HEK293 (cell line): ENCODE measurements around the gene ITIH5.

Experiments used
- CTCF ChIA-PET: fragments of 350-600 bp; formaldehyde crosslinking; extraction: SDS; loops from one replicate; lab custom pipeline; 2021; ENCODE audit warnings: antibody characterized with exemption; lab: Yijun Ruan, JAX
- POLR2A ChIA-PET: fragments of 300-600 bp; formaldehyde crosslinking; extraction: SDS; loops from one replicate; lab custom pipeline; 2020; ENCODE audit warnings: antibody characterized with exemption, inconsistent platforms; lab: Yijun Ruan, JAX
- H3K27ac ChIP-seq: fragments of 200-500 bp; sonication (Bioruptor generic); 2 replicates; pipeline ENCODE4 v1.5.1; 2014; ENCODE audit warnings: low read depth, low read length, control low read depth, inconsistent platforms; ENCODE audit errors: extremely low read depth
- H3K36me3 ChIP-seq, 2 experiments: fragments of 200-500 bp in 1 of 2; sonication (Bioruptor generic) in 1 of 2; 1 replicate in 1 of 2; 2 replicates in 1 of 2; pipeline ENCODE4 v1.5.1; 2014 to 2017; ENCODE audit warnings: inconsistent platforms in 2 of 2, low read length in 2 of 2; ENCODE audit not compliant: control insufficient read depth in 2 of 2, insufficient read depth in 1 of 2
- H3K4me1 ChIP-seq: fragments of 200-500 bp; sonication (Bioruptor generic); 2 replicates; pipeline ENCODE4 v1.5.1; 2014; ENCODE audit warnings: mild to moderate bottlenecking, low read length, inconsistent platforms; ENCODE audit not compliant: control insufficient read depth, insufficient read depth
- H3K4me3 ChIP-seq: 2 replicates; pipeline ENCODE4 v1.5.1; 2011; ENCODE audit warnings: low read depth, mild to moderate bottlenecking, control low read depth, low read length, moderate library complexity
- H3K9me3 ChIP-seq: fragments of 200-500 bp; sonication (Bioruptor generic); 2 replicates; pipeline ENCODE4 v1.5.1; 2014; ENCODE audit warnings: low read depth, low read length, inconsistent platforms; ENCODE audit not compliant: control insufficient read depth, insufficient read depth
- BCL6B ChIP-seq: fragments of 450-650 bp; formaldehyde crosslinking; IDR thresholded peaks from 2 replicates; pipeline ENCODE4 v1.5.1; 2017; ENCODE audit warnings: missing biosample characterization, missing genetic modification characterization
- HOXA7 ChIP-seq: sonication (generic); formaldehyde crosslinking; IDR thresholded peaks from 2 replicates; pipeline ENCODE4 v1.8.1; 2022; ENCODE audit warnings: missing genetic modification reagents, borderline replicate concordance
- PATZ1 ChIP-seq: fragments of 450-650 bp; formaldehyde crosslinking; IDR thresholded peaks from 2 replicates; pipeline ENCODE4 v1.5.1; 2016; ENCODE audit warnings: missing biosample characterization, missing genetic modification characterization
- PRDM4 ChIP-seq: fragments of 450-650 bp; formaldehyde crosslinking; IDR thresholded peaks from 2 replicates; pipeline ENCODE4 v1.5.1; 2017; ENCODE audit warnings: missing biosample characterization, missing genetic modification characterization
- SP2 ChIP-seq: fragments of 450-650 bp; formaldehyde crosslinking; IDR thresholded peaks from 2 replicates; pipeline ENCODE4 v1.5.1; 2016; ENCODE audit warnings: missing biosample characterization, missing genetic modification characterization
- TCF7L2 ChIP-seq: IDR thresholded peaks from 2 replicates; pipeline ENCODE4 v1.6.1; 2011; ENCODE audit warnings: low read depth, mild to moderate bottlenecking, inconsistent platforms, low read length, moderate library complexity, borderline replicate concordance
- ZBTB17 ChIP-seq: fragments of 450-650 bp; formaldehyde crosslinking; IDR thresholded peaks from 2 replicates; pipeline ENCODE4 v1.5.1; 2016; ENCODE audit warnings: missing biosample characterization, missing genetic modification characterization
- ZNF280C ChIP-seq: fragments of 450-650 bp; formaldehyde crosslinking; IDR thresholded peaks from 2 replicates; pipeline ENCODE4 v1.5.1; 2016; ENCODE audit warnings: missing biosample characterization, missing genetic modification characterization
- ZNF324 ChIP-seq: fragments of 450-650 bp; formaldehyde crosslinking; IDR thresholded peaks from 2 replicates; pipeline ENCODE4 v1.5.1; 2016; ENCODE audit warnings: missing biosample characterization, missing genetic modification characterization
- ZNF37A ChIP-seq: fragments of 450-650 bp; IDR thresholded peaks from 2 replicates; pipeline ENCODE4 v1.5.1; 2018; ENCODE audit warnings: missing biosample characterization, missing genetic modification characterization
- ZNF449 ChIP-seq: fragments of 450-650 bp; formaldehyde crosslinking; IDR thresholded peaks from 2 replicates; pipeline ENCODE4 v1.5.1; 2017; ENCODE audit warnings: missing biosample characterization, mild to moderate bottlenecking, missing genetic modification characterization, moderate library complexity
- ZNF473 ChIP-seq: fragments of 450-650 bp; formaldehyde crosslinking; IDR thresholded peaks from 2 replicates; pipeline ENCODE4 v1.5.1; 2017; ENCODE audit warnings: missing biosample characterization, missing genetic modification characterization
- ZNF488 ChIP-seq: fragments of 450-650 bp; formaldehyde crosslinking; IDR thresholded peaks from 2 replicates; pipeline ENCODE4 v1.5.1; 2016; ENCODE audit warnings: missing biosample characterization, missing genetic modification characterization
- ZNF548 ChIP-seq: fragments of 450-650 bp; formaldehyde crosslinking; IDR thresholded peaks from 2 replicates; pipeline ENCODE4 v1.5.1; 2016; ENCODE audit warnings: missing biosample characterization, missing genetic modification characterization
- ZNF560 ChIP-seq: fragments of 450-650 bp; formaldehyde crosslinking; IDR thresholded peaks from 2 replicates; pipeline ENCODE4 v1.5.1; 2017; ENCODE audit warnings: missing biosample characterization, missing genetic modification characterization, borderline replicate concordance
- ZNF580 ChIP-seq: fragments of 450-650 bp; formaldehyde crosslinking; IDR thresholded peaks from 2 replicates; pipeline ENCODE4 v1.5.1; 2016; ENCODE audit warnings: missing biosample characterization, missing genetic modification characterization
- ZNF658 ChIP-seq: fragments of 450-650 bp; formaldehyde crosslinking; IDR thresholded peaks from 2 replicates; pipeline ENCODE4; 2016; ENCODE audit warnings: missing biosample characterization, missing genetic modification characterization
- ZNF704 ChIP-seq: fragments of 450-650 bp; formaldehyde crosslinking; IDR thresholded peaks from 2 replicates; pipeline ENCODE4 v1.5.1; 2016; ENCODE audit warnings: missing biosample characterization, missing genetic modification characterization
- ZSCAN18 ChIP-seq: fragments of 450-650 bp; formaldehyde crosslinking; IDR thresholded peaks from 2 replicates; pipeline ENCODE4 v1.5.1; 2016; ENCODE audit warnings: missing biosample characterization, missing genetic modification characterization

Gene ITIH5

GRCh38 chr10:7610651-7611389, 55.9 kb downstream of the ITIH5 start:
- no peaks in the 10 kb centered on the region for H3K36me3 ChIP-seq
- H3K4me3 ChIP-seq, result no peak overlapping the region
- ChIA-PET CTCF (interaction anchor here (0.6 to 1.6 kb wide), 2 partner anchors 76 to 147 kb away, joined by 3 to 5 read pairs; no protein-coding TSS in a partner anchor), POLR2A (no interaction called here)
- no peaks in the 10 kb centered on the region for H3K4me1 ChIP-seq
- TF ChIP-seq TCF7L2 (no peak), ZNF548 (tag by site-specific recombination) (0 out of 2 replicates have a peak, but pooled peaks have one; percentile 13), ZBTB17 (tag by site-specific recombination) (peak; percentile 77), HOXA7 (CRISPR knock-in tag) (no peak), ZNF488 (no peak), BCL6B (tag by site-specific recombination) (peak; percentile 59; the same call in 1 of the 2 replicates), ZSCAN18 (tag by site-specific recombination) (0 out of 2 replicates have a peak, but pooled peaks have one; percentile 18), ZNF580 (tag by site-specific recombination) (0 out of 2 replicates have a peak, but pooled peaks have one; percentile 31)
- H3K9me3 ChIP-seq, result no peaks in the 10 kb centered on the region
- H3K27ac ChIP-seq, result no peak overlapping the region

- Histone ChIP-seq H3K27ac (no peak overlapping the region), H3K36me3 (no peaks in the 10 kb centered on the region), H3K4me1 (no peaks in the 10 kb centered on the region), H3K9me3 (no peaks in the 10 kb centered on the region), H3K4me3 (no peak overlapping the region)
- ChIA-PET POLR2A (no interaction called here), CTCF (interaction anchor here (0.6 kb wide), 2 partner anchors 13 to 83 kb away, joined by 3 to 7 read pairs; no protein-coding TSS in a partner anchor)
- TF ChIP-seq PRDM4 (tag by site-specific recombination), result no peak
- no peak for TF ChIP-seq ZNF324 (tag by site-specific recombination)
- no peak for TF ChIP-seq ZNF449 (tag by site-specific recombination)
- TF ChIP-seq ZNF473, result no peak
- TF ChIP-seq ZNF37A (tag by site-specific recombination), result no peak
- no peak for TF ChIP-seq PATZ1 (tag by site-specific recombination)
- TF ChIP-seq ZNF704 (tag by site-specific recombination), result no peak
- TF ChIP-seq ZNF280C (tag by site-specific recombination), result no peak
- TF ChIP-seq SP2 (tag by site-specific recombination), result no peak
- TF ChIP-seq ZNF658 (tag by site-specific recombination), result no peak
- no peak for TF ChIP-seq ZNF560
Measured at GRCh38 chr10:7610026-7610425, 56.7 kb downstream of the ITIH5 start.
